PFSK-1 (cell line): ENCODE results near the gene LRMDA.

Experiments
- FOXP2 ChIP-seq: optimal IDR thresholded peaks from 2 replicates; pipeline ENCODE3; 2011; ENCODE audit warnings: borderline replicate concordance, control low read depth, inconsistent platforms; ENCODE audit not compliant: insufficient read depth; ENCODE audit errors: extremely low read length, extremely low read depth
- POLR2AphosphoS5 ChIP-seq: IDR thresholded peaks from 2 replicates; pipeline ENCODE4 v1.6.1; 2012; ENCODE audit warnings: low read depth, mild to moderate bottlenecking, control low read depth, low read length, moderate library complexity
- SIN3A ChIP-seq: IDR thresholded peaks from 2 replicates; pipeline ENCODE4 v1.6.1; 2012; ENCODE audit warnings: mild to moderate bottlenecking, low read length, moderate library complexity, borderline replicate concordance; ENCODE audit not compliant: insufficient read depth
- TAF1 ChIP-seq: IDR thresholded peaks from 2 replicates; pipeline ENCODE4 v1.6.1; 2012; ENCODE audit warnings: low read length, control low read depth, borderline replicate concordance; ENCODE audit not compliant: insufficient read depth
- TF ChIP-seq, protein P1 (sequence below), 2 experiments: IDR thresholded peaks; 2 replicates each; pipeline versions ENCODE4 v1.6.1 to v1.8.0; 2011 to 2012; ENCODE audit warnings: low read depth in 2 of 2, low read length in 2 of 2, control low read depth in 1 of 2, inconsistent platforms in 1 of 2, mild to moderate bottlenecking in 1 of 2, moderate library complexity in 1 of 2; ENCODE audit not compliant: insufficient read depth in 1 of 2

The LRMDA gene

DNA sequence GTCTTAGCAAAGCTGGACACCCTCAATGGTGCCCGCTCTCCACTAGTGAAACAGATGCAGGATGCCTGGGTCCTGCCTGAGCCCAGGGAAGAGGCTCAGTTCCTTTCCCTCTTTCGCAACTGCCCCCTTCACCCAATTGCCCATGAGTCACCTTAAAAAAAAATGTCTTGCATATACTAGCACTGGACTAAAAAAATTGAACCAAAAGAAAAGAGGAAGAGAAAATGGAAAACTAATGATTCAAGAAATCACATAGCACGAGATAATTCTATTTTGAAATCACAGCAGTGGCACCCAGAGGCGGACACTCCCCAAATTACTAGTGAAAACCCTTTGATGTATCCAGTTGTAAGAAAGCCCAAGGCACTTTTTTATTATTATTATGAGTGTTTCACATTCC lies 972.5 kb downstream of the LRMDA start:
- TF ChIP-seq FOXP2 (no peak), TAF1 (no peak), POLR2AphosphoS5 (no peak), SIN3A (no peak)
- TF ChIP-seq, protein P1, sequence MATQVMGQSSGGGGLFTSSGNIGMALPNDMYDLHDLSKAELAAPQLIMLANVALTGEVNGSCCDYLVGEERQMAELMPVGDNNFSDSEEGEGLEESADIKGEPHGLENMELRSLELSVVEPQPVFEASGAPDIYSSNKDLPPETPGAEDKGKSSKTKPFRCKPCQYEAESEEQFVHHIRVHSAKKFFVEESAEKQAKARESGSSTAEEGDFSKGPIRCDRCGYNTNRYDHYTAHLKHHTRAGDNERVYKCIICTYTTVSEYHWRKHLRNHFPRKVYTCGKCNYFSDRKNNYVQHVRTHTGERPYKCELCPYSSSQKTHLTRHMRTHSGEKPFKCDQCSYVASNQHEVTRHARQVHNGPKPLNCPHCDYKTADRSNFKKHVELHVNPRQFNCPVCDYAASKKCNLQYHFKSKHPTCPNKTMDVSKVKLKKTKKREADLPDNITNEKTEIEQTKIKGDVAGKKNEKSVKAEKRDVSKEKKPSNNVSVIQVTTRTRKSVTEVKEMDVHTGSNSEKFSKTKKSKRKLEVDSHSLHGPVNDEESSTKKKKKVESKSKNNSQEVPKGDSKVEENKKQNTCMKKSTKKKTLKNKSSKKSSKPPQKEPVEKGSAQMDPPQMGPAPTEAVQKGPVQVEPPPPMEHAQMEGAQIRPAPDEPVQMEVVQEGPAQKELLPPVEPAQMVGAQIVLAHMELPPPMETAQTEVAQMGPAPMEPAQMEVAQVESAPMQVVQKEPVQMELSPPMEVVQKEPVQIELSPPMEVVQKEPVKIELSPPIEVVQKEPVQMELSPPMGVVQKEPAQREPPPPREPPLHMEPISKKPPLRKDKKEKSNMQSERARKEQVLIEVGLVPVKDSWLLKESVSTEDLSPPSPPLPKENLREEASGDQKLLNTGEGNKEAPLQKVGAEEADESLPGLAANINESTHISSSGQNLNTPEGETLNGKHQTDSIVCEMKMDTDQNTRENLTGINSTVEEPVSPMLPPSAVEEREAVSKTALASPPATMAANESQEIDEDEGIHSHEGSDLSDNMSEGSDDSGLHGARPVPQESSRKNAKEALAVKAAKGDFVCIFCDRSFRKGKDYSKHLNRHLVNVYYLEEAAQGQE (IDR thresholded peaks at IDR 0.05; ENCODE audit: insufficient read depth in 1 of 2, low read depth in 2 of 2, low read length in 2 of 2) = no peak

DNA sequence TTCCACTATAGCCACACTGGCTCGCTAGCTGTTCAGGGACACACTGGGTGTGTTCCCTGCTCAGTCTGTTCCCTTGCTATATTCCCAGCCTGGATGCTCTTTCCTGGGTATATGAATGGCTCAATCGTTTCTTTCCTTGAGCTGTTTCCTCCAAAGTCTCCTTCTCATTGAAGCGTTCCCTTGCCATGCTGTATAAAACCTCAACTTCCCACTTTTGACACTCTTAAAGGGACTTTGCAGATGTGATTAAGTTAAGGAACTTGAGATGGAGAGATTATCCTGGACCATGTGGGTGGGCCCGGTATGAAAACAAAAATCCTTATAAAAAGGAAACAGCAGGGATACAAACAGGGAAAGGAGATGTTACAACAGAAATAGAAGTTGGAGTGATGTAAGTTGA lies 973.1 kb downstream of the LRMDA start:
- TF ChIP-seq SIN3A = no peak
- TF ChIP-seq POLR2AphosphoS5 = no peak
- no peak for TF ChIP-seq TAF1
- TF ChIP-seq FOXP2 = no peak
- TF ChIP-seq, protein P1 (IDR thresholded peaks at IDR 0.05; ENCODE audit: insufficient read depth in 1 of 2, low read depth in 2 of 2, low read length in 2 of 2) = no peak

DNA sequence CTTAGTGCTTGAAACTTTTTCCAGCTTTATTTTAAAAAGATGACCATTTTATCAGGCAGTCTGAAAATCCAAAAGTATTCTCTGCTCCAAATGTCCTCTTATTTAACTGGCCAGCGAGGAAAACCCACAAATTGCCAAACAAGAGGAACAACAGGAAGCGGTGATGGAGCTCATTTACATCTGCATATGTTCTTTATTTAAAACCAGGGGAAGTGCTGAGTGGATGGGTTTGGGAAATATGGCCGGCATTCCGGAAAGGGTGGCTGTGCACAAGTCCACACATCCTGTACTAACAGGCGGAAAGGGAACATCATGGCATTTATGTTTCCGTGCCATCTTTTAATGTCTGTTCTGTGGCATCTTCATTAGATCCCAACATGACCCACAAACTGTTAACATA lies 974.5 kb downstream of the LRMDA start:
- TF ChIP-seq POLR2AphosphoS5 (no peak), TAF1 (no peak), SIN3A (no peak), FOXP2 (no peak)
- TF ChIP-seq, protein P1 (IDR thresholded peaks at IDR 0.05; ENCODE audit: insufficient read depth in 1 of 2, low read depth in 2 of 2, low read length in 2 of 2) = no peak

DNA sequence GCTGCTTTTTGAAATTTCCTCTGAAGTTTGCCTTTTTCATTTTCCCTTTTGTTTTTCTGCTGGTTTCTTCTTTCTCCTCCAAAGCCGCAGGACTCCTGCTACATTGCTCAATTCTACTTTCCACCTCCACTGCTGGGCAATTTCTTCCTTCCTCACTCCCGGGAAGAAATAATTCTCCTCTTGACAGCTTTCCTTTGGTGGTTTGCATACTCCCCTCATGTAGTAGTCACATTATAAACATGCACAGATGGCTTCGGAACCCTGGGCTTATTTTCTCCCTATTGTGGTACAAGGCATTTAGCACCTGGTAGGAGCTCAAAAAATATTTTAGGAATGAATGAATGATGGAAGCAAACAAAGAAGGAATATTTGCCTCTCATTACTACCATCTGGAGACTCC lies 977.2 kb downstream of the LRMDA start:
- TF ChIP-seq SIN3A (no peak), POLR2AphosphoS5 (no peak), FOXP2 (no peak)
- TF ChIP-seq, protein P1 (IDR thresholded peaks at IDR 0.05; ENCODE audit: insufficient read depth in 1 of 2, low read depth in 2 of 2, low read length in 2 of 2) = no peak

DNA sequence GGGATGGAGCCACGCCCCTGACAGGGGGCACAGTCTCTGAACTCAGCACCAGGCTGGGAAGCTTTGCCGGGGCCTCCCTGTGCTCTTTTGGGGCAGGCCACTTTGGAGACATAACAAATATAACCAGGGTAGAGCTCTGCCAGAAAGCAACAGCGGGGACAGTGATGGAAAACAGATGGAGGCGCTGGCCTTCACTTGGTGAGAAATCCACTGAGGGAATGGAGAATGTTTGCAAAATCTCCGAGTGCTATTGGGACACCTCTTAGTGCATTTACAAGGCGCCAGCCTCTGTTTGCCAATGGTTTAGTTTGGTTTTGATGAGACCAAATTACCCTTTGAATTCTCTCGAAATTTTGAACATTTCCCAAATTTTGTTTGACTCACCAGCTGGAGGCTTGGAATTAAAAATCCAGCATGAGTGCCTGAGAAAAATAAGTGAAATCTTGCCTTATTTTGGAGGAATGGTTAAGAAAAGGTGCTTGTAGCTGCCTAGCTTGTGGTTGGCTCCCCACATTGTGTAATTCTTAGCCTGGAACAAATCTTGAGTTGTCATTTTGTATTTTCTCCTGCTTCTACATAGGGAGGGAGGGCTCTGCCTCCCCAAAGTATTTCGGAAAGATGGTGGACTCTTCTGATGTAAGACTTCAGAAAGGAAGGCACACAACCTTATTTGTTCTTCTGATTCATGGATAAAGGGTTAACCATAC lies 980.5 kb downstream of the LRMDA start:
- TF ChIP-seq SIN3A (no peak), FOXP2 (no peak), POLR2AphosphoS5 (no peak), TAF1 (no peak)
- TF ChIP-seq, protein P1 (IDR thresholded peaks at IDR 0.05; ENCODE audit: insufficient read depth in 1 of 2, low read depth in 2 of 2, low read length in 2 of 2) = no peak
